ENCODE results near the gene ANKRD33B. TPM values are rescaled to one million over a fixed set of nuclear protein-coding genes. Genes with fewer than 3 reads are reported as not detected.

Gene ANKRD33B
- total RNA-seq, 1 experiment from 2014 or later: 25.3 TPM

DNA sequence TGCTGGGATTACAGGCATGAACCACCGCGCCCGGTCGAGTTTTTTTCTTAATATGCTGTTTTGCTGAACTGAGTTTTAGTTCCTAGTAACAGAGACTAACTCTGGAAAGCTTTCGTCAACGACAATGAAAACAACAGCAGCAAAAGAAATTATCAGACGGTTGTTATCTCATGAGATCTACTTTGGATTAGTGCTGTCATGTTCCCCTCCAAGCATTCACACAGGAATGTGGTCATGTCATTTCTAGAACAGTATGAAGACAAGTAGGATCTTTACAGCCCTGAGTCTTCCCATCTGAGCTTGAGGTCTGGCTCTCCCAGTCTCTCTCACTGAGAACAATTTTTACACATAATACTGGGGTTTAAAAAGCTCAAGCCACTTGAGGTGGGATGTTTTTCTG, 4.0 kb upstream of the ANKRD33B start:
- no peak for DNase-seq
- Mint-ChIP-seq H3K27me3 (ENCODE audit: insufficient read depth, unreplicated experiment) (no peaks in the 10 kb centered on the region), H3K4me3 (ENCODE audit: unreplicated experiment) (peak overlapping the region; percentile 30), H3K9me3 (ENCODE audit: unreplicated experiment) (no peaks in the 10 kb centered on the region), H3K36me3 (ENCODE audit: insufficient read depth, unreplicated experiment) (no peaks in the 10 kb centered on the region), H3K4me1 (ENCODE audit: low read depth, unreplicated experiment) (peaks cover 24% of the 10 kb centered on the region), H3K27ac (ENCODE audit: unreplicated experiment) (peak overlapping the region; percentile 64)
- Histone ChIP-seq H3K27me3 (replicated peaks; ENCODE audit: control insufficient read depth, insufficient read depth, low read length) (no peaks in the 10 kb centered on the region), H3K4me1 (peaks cover 40% of the 10 kb centered on the region), H3K4me3 (ENCODE audit: low read depth, low read length) (no peak overlapping the region), H3K9me3 (no peaks in the 10 kb centered on the region), H3K36me3 (ENCODE audit: control insufficient read depth, insufficient read depth, low read length) (no peaks in the 10 kb centered on the region)
- intact Hi-C loops (cut with micrococcal nuclease; ENCODE audit: unreplicated experiment): loop anchor here (1.0 kb wide), 1 partner anchor 9 kb away; no protein-coding TSS in a partner anchor
- ChIA-PET CTCF (no interaction called here), POLR2A (interaction anchor here (1.4 to 1.6 kb wide), 2 partner anchors 8 to 78 kb away, joined by 3 to 7 read pairs; no protein-coding TSS in a partner anchor)
- no TSS peak for BruUV-seq (replicated peaks)
- TF ChIP-seq CTCF (IDR thresholded peaks at IDR 0.05; ENCODE audit: insufficient read depth in 1 of 2, low read depth in 1 of 2, low read length in 1 of 2, severe bottlenecking in 1 of 2, unreplicated experiment in 1 of 2): no peak

DNA sequence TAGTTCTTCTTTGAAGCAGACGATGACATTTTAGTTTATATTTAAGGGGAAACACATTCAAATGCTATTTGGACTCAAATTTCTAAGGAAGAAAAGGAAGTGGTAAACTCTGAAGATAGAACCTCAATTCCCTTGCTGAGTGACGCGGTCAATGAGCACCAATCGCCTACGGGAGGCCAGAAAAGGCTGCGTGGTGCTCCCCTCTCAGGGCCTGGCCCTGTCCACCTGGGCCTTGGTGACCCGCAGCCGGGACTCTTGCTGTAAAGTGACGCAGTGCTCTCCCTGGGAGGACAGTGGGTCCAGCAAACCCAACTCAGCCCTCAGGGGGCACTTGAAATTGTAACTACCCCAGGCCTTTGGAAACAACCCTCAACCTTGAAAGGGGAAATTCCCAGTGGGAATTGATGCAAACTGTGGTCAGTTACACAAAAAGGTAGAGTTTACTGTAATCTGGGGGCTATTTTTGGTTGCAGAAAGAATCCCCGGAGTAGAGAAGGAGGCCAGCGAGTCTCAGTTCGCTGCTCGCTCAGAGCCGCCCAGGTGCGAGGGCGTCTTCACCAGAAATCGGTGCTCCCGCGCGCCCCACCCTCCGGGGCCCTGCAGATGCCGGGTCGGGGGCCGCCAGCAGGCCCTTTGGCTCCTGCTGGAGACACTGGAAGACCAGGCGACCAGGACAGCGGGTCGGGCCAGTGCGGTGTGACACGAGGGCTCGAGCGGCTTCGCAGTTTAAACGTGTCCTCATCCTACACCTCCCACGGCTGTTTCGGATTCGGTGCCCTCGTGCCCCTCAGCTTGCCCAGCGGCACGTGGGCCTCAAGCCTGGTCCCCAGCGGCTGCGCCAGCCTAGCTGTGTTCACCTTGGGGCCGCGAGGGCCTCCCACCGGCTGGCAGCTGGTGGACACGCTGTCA, 1.4 kb upstream of the ANKRD33B start:
- Mint-ChIP-seq H3K9me3 (ENCODE audit: unreplicated experiment) (no peaks in the 10 kb centered on the region), H3K27ac (ENCODE audit: unreplicated experiment) (no peak overlapping the region), H3K36me3 (ENCODE audit: insufficient read depth, unreplicated experiment) (peaks cover 3% of the 10 kb centered on the region), H3K27me3 (ENCODE audit: insufficient read depth, unreplicated experiment) (no peaks in the 10 kb centered on the region), H3K4me3 (ENCODE audit: unreplicated experiment) (peak overlapping the region; percentile 90), H3K4me1 (ENCODE audit: low read depth, unreplicated experiment) (peaks cover 17% of the 10 kb centered on the region)
- CTCF ChIA-PET: no interaction called here
- no TSS peak for BruUV-seq (replicated peaks)
- Histone ChIP-seq H3K4me3 (ENCODE audit: low read depth, low read length) (peak overlapping the region; percentile 77), H3K9me3 (no peaks in the 10 kb centered on the region), H3K27me3 (replicated peaks; ENCODE audit: control insufficient read depth, insufficient read depth, low read length) (no peaks in the 10 kb centered on the region), H3K36me3 (ENCODE audit: control insufficient read depth, insufficient read depth, low read length) (no peaks in the 10 kb centered on the region), H3K4me1 (peaks cover 46% of the 10 kb centered on the region)
- TF ChIP-seq CTCF (IDR thresholded peaks at IDR 0.05; ENCODE audit: insufficient read depth in 1 of 2, low read depth in 1 of 2, low read length in 1 of 2, severe bottlenecking in 1 of 2, unreplicated experiment in 1 of 2): no peak
- POLR2A ChIA-PET: no interaction called here
- intact Hi-C loops (cut with micrococcal nuclease; ENCODE audit: unreplicated experiment): no loop called here
- DNase-seq: no peak

GRCh38 chr5:10563110-10563944, 543 bp upstream of the ANKRD33B start:
- no peak for DNase-seq
- H3K9me3 Mint-ChIP-seq (ENCODE audit: unreplicated experiment): no peaks in the 10 kb centered on the region
- ChIA-PET CTCF (interaction anchor here (1.2 kb wide), 1 partner anchor 64 kb away, joined by 5 read pairs; no protein-coding TSS in a partner anchor), POLR2A (interaction anchor here (0.8 to 1.2 kb wide), 2 partner anchors 12 to 82 kb away, joined by 3 to 14 read pairs; no protein-coding TSS in a partner anchor)
- Histone ChIP-seq H3K4me1 (peaks cover 46% of the 10 kb centered on the region), H3K36me3 (ENCODE audit: control insufficient read depth, insufficient read depth, low read length) (no peaks in the 10 kb centered on the region), H3K4me3 (ENCODE audit: low read depth, low read length) (peak overlapping the region; percentile 77), H3K9me3 (no peaks in the 10 kb centered on the region), H3K27me3 (replicated peaks; ENCODE audit: control insufficient read depth, insufficient read depth, low read length) (no peaks in the 10 kb centered on the region)
- H3K36me3 Mint-ChIP-seq (ENCODE audit: insufficient read depth, unreplicated experiment): peaks cover 7% of the 10 kb centered on the region
- H3K27ac Mint-ChIP-seq (ENCODE audit: unreplicated experiment): no peak overlapping the region
- BruUV-seq (replicated peaks): TSS peak; percentile 50
- intact Hi-C loops (cut with micrococcal nuclease; ENCODE audit: unreplicated experiment): no loop called here
- H3K27me3 Mint-ChIP-seq (ENCODE audit: insufficient read depth, unreplicated experiment): no peaks in the 10 kb centered on the region
- peak overlapping the region; percentile 90 for H3K4me3 Mint-ChIP-seq (ENCODE audit: unreplicated experiment)
- TF ChIP-seq CTCF (IDR thresholded peaks at IDR 0.05; ENCODE audit: insufficient read depth in 1 of 2, low read depth in 1 of 2, low read length in 1 of 2, severe bottlenecking in 1 of 2, unreplicated experiment in 1 of 2): no peak
- peaks cover 25% of the 10 kb centered on the region for H3K4me1 Mint-ChIP-seq (ENCODE audit: low read depth, unreplicated experiment)
